Activated naive CD4-positive, alpha-beta T cell (primary cell): ENCODE results near the gene KRT85.
"Not testable (repeated sequence)": the region's sequence is repeated elsewhere in the genome, so short reads cannot be mapped to it uniquely, and the experiment has no call there.

ENCODE experiments used
- DNase-seq, 4 experiments: peaks; one replicate each; lab custom pipeline; 2025; lab: John Stamatoyannopoulos, UW

Gene KRT85

DNA sequence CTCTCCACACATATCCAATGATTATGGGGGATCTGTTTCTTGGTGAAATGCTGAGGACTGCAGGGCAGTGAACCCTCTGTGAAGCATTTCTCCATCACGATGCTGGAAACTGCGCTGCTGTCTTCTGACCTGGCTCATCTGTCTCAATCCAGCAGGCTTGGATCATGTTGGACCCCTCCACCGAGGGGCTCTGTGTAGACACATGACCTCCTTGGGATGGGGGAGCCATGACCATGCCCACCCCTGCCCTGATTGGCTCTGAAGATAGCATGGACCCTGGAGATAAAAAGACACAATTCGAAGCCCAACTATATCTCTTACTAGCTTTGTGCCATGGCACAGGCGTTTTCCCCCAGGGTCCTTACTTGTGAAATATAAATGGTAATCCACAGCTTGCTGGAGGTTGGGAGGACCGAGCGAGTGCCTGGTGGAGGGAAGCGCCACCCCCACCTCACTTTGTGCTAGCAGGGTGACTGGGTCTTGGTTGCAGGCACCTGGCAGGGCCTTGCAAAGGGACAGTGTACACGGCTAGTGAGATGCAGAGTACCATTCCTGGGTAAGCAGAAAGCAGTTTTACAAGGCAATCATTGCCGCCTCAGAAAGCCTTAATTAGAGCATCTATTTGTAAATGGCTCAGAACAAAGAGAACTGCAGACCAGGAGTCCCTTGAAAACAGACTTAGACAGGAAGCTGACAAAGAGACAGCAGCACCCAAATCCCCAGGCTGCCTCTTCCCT is 43.7 kb downstream of the KRT85 start:
- no peak for DNase-seq

DNA sequence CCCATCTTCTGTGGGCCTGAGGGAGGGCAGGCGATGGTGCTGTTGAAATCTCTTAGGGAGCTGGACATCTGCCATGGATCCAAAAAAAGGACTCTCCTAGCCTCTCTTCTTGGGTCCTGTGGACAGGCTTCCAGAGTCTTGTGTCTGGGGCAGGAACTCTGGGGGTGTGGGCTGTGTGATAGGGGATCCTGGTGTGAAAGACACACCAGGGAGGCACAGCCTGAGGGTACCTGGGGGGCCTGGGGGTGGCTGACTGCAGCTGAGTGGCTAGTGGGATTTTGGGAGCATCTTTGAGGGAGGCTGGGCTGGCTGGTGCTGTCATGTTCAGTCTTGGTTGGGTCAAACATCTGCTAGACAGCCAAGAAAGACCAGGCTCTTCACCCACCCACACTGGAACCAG is 44.3 kb downstream of the KRT85 start:
- no peak for DNase-seq

DNA sequence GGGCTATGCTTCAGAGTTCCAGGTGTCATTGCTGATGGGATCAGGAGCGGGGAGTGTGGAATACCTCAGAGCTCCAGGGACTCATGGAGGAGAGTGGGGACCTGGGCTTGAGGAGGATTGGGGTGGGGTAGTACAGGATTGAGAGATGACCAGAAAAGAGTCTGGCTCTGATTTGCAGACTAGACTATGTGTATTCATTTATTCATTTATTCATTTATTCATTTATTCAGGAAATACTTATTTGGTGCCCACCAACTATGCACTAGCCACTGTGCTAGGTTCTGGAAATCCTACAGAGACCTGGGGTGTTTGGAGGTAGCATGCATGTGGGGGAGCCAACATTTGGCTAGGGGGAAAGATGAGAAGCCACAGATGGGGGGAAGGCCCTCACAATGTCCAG is 45.2 kb downstream of the KRT85 start:
- DNase-seq: no peak

DNA sequence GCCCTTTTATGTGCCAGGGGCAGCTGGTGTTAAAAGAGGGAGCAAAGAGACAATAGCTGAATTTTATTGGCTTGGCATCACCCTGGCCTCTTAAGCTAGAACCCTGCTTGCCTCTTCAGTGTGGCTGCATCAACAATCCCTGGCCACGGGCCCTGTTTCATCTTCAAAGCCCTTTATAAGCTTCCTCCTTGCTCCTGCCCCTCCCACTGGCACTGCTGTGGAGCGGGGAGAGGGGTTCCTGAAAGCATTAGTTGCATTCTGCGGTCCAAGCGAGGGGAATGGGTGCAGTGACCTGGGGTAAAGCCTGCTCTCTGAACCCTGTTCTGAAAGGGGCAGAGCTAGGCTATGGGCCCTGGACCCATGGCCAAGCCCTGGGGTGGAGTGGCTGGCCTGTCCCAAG is 45.9 kb downstream of the KRT85 start:
- DNase-seq: no peak

DNA sequence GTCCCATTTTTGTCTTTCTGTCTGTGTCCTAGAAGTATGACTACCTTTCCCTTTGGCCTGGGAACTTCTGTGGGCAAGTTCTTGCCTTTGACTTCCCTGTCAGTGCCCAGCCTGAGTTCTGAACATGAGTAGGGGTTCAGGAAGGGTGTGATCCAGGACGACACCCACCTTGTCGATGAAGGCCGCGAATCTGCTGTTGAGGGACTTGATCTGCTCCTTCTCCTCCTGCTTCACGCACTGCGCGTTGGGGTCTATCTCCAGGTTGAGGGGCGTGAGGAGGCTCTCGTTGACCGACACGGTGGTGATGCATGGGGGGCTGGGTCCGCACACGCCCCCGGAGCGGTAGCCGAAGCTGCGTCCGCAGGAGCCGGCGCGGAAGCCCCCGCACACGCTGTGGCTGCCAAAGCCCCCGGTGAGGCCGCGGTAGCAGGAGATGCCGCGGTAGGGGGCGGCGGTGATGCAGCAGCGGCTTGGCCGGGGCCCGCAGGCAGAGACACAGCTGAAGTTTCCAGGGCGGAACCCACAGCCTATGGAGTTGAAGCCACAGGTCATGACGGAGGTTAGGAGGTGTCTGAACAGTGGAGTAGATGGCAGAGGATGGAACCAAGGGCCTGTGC is 46.4 kb downstream of the KRT85 start, which contains the start of gene KRT83:
Gene KRT83, minus strand, starts transcription at position 615 of the 617 bp plus-strand sequence. Its CDS starts 63 bp downstream, at position 552.
- no peak for DNase-seq

DNA sequence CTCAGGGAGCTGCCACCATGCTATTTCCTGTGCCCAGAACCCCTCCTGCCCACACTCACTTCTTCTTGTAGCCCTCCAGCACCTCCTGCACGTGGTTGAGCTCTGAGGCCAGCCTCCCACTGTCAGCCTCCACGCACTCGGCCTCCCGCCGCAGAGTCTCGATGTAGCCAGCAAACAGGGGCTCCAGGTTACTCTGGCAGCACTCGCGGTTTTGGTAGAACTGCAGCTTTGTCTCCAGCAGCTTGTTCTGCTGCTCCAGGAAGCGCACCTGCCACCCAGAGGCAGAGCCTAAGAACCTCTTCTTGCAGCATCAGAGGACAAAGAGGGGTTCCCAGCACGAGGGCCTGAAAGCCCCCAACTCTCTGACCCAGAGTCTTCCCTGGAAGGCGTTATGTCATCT is 48.2 kb downstream of the KRT85 start:
- no peak for DNase-seq

DNA sequence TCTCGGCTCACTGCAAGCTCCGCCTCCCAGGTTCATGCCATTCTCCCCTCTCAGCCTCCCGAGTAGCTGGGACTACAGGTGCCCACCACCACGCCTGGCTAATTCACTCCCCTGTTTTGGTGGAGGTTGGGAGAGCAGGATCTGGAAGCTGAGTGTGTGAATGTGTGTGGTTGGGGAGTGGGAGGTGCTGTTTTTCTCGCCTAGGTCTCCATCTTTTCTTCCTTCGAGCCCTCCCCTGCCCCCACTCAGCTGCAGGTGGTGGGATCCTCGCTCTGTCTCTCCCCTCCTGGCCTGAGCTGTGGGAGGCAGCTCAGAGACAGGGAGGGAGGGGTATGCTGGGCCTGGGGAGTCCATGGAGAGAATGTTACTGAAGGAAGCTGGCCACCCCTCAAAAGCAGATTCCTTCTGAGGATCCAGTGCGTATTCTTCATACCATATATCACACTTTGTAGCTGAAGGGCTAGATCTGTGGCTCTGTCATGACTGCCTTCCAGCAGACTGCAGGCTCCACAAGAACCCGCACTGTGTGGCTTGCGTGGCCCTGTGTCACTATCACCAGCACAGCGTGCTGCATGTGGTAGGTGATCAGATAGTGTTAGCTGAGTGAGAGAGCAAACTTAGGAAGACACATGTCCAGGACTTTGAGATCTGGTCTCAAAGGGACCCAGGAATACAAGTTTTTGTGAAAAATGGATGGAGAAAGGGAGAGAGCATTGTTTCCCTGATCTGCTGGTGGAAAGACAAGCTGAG is 48.9 kb downstream of the KRT85 start:
- no peak for DNase-seq

DNA sequence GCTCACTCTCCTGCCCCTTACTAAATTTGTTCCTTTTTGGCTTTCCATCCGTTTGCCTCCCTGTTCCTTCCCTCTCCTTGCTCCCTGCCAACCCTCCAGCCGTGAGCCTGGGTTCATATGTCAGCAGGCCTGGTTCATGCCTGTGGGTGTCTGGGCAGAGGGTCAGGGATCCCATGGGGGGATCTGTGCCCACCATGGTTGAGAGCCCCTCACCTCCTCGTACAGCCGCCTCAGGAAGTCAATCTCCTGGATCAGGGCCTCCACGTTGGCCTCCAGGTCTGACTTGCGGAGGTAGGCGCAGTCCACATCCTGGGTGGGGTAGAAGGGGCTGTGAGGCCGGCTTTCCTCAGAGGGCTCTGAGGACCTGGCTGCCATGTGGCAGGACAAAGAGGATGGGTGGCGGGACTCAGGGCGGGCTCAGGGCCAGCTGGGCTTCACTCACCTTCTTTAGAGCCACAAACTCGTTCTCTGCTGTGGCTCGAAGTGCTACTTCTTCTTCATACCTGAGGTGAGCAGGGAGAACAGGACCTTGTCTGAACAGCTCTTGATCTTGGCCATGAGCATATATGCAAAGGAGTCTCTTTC is 49.7 kb downstream of the KRT85 start:
- no peak for DNase-seq

DNA sequence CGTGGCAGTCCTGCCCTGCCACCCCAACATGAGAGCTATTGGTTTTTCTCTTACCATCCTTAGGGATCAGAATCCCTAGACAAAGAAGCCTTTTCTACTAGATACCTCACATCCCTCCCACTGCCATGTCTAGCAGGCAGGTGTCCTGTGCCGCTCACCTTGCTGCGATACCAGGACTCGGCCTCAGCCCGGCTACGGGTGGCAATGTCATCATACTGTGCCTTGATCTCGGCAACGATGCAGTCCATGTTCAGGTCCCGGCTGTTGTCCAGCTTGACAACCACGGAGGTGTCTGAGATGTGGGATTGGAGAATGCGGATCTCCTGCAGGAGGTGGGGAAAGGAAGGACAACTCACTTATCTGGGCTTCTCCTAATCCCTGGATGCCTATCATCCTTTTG is 50.6 kb downstream of the KRT85 start:
- no peak for DNase-seq

DNA sequence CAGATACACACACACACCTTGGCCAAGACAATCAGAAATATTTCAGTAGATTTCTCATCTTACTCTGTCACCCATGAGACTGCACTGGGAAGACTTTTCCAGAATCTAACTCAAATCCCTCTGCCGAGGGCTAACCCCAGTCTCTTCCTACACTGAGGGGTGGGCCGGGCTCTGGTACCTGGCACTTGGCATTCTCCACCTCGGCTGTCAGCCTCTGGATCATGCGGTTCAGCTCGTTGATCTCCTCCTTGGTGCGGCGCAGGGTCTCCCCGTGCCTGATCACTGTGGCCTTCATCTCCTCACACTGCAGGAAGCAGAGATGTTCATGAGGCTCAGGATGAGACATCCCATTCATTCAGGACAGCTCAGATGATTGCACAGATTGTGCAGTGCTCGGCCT is 51.0 kb downstream of the KRT85 start:
- DNase-seq: no peak

DNA sequence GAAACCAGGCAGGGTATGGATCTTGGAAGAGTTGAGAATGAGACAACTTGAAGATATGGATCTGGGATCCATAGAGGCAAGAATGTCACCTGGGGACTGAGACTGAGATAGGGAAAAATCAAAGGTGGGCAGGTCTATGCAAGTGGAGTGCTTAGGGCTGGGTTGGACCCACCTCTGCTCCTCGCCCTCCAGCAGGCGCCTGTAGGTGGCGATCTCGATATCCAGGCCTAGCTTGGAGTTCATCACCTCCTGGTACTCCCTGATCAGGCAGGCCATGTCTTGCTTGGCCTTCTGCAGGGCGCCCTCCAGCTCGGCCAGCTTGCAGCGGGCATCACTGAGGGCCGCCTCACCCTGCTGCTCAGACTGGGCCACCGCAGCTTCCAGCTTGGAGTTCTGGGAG is 51.6 kb downstream of the KRT85 start:
- not testable (repeated sequence) for DNase-seq

DNA sequence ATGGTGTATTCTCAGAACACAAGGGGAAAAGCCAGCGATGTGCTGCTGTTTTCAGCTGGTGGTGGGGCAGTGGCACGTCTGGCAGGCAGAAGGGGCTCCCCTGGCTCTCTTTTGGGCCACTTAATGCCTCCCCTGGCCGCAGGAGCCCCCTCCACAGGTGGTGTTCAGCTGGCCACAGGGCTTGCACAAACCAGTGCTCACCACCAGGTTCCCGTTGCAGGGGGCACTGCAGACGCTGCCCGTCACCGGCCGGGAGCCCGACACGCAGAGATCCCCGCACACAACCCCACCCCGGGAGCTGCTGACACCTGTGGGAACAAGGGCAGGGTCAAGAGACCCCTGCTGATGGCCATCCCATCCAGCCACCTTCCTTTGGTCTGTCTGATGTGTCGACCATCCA is 52.8 kb downstream of the KRT85 start:
- DNase-seq: no peak

DNA sequence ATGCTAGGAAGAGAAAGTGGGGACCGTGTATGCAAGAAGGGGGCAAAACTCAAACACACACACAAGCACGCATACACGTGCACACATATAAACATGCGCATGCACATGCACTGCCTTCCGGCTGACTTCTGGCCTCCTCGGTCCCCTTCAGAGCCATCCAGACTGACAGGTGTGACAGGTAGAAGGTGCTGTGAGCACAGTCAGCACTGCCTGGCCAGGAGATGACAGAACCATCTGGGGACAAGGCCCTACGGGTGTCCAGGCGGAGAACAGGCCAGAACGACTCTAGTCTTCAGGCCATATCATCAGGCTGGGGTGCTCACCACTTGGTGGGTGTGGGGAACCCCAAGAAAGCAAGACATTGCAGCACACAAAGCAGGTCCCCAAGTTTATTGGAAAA is 53.4 kb downstream of the KRT85 start:
- DNase-seq: no peak

DNA sequence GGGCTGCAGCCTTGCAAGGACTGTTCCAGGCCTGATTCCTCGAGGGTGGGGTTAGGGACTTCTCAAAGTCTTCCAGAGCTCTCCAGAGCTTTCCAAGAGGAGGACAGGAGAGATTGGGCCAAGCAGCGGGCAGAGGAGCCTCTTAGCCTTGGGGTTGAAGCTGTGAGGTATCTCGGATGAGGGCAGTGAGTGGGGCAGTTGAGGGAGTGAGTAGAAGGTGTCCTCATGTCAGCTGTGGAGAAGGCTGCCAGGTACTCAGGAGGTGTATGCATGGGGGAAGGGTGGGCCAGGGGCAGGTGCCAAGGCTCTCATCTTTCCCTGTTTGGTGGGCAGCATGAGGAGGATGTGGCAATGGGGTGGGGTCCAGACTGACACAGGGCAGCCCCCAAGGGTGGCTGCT is 53.8 kb downstream of the KRT85 start:
- DNase-seq: no peak

DNA sequence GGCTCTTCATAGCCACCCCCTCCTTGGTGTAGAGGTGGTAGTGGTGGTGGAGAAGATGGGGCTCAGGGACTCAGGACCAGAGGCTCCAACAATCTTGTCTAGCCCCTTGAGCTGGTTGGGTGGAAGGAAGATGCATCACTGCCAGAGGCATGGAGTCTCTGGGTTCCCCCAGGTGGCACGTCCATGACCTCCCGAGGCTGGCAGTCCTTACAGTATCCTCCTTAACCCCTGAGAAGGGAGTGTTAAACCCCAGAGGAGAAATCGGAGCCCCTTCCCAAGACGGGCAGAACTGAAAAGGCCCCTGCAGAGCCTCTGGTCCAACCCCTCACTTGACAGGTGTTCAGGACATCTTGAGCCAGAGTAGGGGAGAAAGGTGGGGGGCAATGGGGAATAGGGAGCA is 55.2 kb downstream of the KRT85 start:
- DNase-seq: no peak

DNA sequence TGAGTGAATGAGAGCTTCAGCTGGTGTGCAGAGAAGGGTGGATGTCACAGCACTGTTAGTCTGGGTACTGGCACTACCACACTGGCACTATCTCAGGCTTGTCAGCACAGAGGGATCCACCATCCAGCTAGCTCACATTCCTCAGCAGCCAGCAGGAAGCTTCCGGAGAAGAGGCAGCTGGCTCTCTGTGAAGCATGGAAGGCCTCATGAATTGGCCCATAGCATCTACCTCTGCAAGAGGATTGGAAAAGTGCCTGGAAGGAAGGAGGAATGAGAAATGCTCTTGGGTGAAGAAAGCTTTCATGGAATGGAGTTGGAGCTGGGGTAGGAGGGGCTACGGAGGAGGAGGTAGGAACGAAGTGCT is 56.0 kb downstream of the KRT85 start:
- no peak for DNase-seq

DNA sequence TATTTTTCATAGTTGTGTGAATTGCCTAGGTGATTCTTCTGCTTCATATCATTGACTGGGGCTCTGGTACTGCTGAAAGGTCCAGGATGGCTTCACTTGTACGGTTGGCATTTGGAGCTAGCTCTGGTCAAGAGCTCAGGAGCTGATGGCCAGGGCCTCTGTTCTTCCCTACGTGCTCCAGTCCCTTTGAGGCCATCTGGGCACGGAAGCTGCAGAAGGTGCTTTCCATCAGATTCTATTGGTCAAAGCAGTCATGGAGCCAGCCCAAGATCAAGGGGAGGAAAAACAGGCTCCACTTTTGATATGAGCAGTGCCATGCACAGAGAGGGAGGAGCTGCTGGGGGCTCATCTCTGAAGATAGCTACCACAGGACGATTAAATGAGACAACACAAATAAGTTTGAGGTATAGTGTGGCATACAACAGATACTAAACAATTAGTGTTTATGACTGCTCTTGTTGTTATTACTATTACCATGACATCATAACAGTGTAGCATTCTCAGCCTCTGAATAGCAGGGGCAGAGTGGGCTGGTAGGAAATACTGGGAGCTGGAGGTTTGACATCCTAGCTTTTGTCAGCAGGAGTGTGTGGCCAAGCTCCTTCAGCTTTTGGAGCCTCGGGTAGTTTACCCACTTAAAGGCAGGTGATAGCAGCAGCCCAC is 56.5 kb downstream of the KRT85 start:
- DNase-seq: no peak
